K562 (cell line): ENCODE data around the gene TMEM164. TPM values are rescaled to one million over a fixed set of nuclear protein-coding genes. Genes with fewer than 3 reads are reported as not detected.
A peak's percentile ranks its signal among the peaks of the same experiment; 100 is the strongest.

Source experiments
- ATAC-seq: fragments of 200-7000 bp; cut with Tn5 transposase; 3 replicates; pipeline ENCODE4 v1.9.1; 2020; ENCODE audit warnings: moderate library complexity
- BruUV-seq: library from RNA; stranded (reverse); fragments of 400-500 nt; replicated peaks from 2 replicates; lab custom pipeline; 2021; lab: Mats Ljungman, UMichigan
- CTCF ChIA-PET: fragments of 300-600 bp; formaldehyde crosslinking; extraction: SDS; loops from one replicate; lab custom pipeline; 2021; ENCODE audit warnings: low intra/inter-chr PET ratio; lab: Yijun Ruan, JAX
- POLR2A ChIA-PET: fragments of 300-600, 350-650 bp; sonication (Branson Sonifier 250); formaldehyde crosslinking; extraction: SDS; loops from one replicate; lab custom pipeline; 2021; ENCODE audit warnings: antibody characterized with exemption, inconsistent platforms; lab: Yijun Ruan, JAX
- DNase-seq, 4 experiments: peaks; one replicate each; pipeline versions ENCODE4 v3.0.0 to v3.0.0-alpha.2; 2011 to 2018; ENCODE audit warnings: low spot score in 3 of 4, mixed read lengths in 3 of 4; ENCODE audit errors: extremely low read depth in 1 of 4
- FAIRE-seq: peaks from 2 replicates; lab custom pipeline; 2011; peaks lifted over from hg19 to GRCh38; lab: Jason Lieb, UNC
- H2AFZ ChIP-seq: 2 replicates; pipeline ENCODE4 v1.6.0; 2011; ENCODE audit warnings: low read depth, low read length, control low read depth, inconsistent platforms
- H3K27ac ChIP-seq: fragments of 200-600 bp; 3 replicates; pipeline ENCODE4 v1.8.0; 2011; ENCODE audit warnings: low read depth, mild to moderate bottlenecking, control low read depth, inconsistent platforms, low read length, moderate library complexity, mixed read lengths; ENCODE audit errors: extremely low read depth
- H3K27me3 ChIP-seq, 2 experiments: fragments of 300-600 bp in 1 of 2; 2 replicates in 1 of 2; 3 replicates in 1 of 2; pipeline versions ENCODE4 v1.6.0 to v1.8.0; 2011; ENCODE audit warnings: inconsistent platforms in 2 of 2, low read length in 2 of 2, mild to moderate bottlenecking in 1 of 2, mixed read lengths in 1 of 2, moderate library complexity in 1 of 2; ENCODE audit not compliant: control insufficient read depth in 2 of 2, insufficient read depth in 2 of 2
- H3K36me3 ChIP-seq: fragments of 300-600 bp; 3 replicates; pipeline ENCODE4 v1.8.0; 2011; ENCODE audit warnings: mild to moderate bottlenecking, low read length, inconsistent platforms; ENCODE audit not compliant: control insufficient read depth, insufficient read depth
- H3K4me1 ChIP-seq, 2 experiments: fragments of 200-600 bp in 1 of 2; replicated peaks in 1 of 2; 2 replicates in 1 of 2; 3 replicates in 1 of 2; pipeline versions ENCODE4 v1.5.1 to v1.8.0; 2011; ENCODE audit warnings: inconsistent platforms in 2 of 2, low read length in 2 of 2, mild to moderate bottlenecking in 1 of 2, mixed read lengths in 1 of 2, moderate library complexity in 1 of 2; ENCODE audit not compliant: control insufficient read depth in 2 of 2, insufficient read depth in 2 of 2
- H3K4me2 ChIP-seq: 2 replicates; pipeline ENCODE4 v1.6.1; 2011; ENCODE audit warnings: low read length, control low read depth, inconsistent platforms, mixed read lengths; ENCODE audit not compliant: insufficient read depth
- H3K4me3 ChIP-seq: fragments of 200-600 bp; sonication (generic), shearing (Covaris generic); 2 replicates; pipeline ENCODE4 v1.5.1; 2016; ENCODE audit warnings: control low read depth, inconsistent platforms
- H3K79me2 ChIP-seq: fragments of 200-600 bp; 3 replicates; pipeline ENCODE4 v1.8.0; 2011; ENCODE audit warnings: low read length, inconsistent platforms; ENCODE audit not compliant: control insufficient read depth, insufficient read depth
- H3K9ac ChIP-seq, 2 experiments: 2 replicates each; pipeline versions ENCODE4 v1.6.0 to v1.6.1; 2011; ENCODE audit warnings: low read depth in 2 of 2, low read length in 2 of 2, control low read depth in 1 of 2, inconsistent platforms in 1 of 2, mild to moderate bottlenecking in 1 of 2, mixed read lengths in 1 of 2; ENCODE audit not compliant: insufficient read depth in 1 of 2
- H3K9me1 ChIP-seq: one replicate; pipeline ENCODE4 v1.6.0; 2011; ENCODE audit warnings: inconsistent platforms, mild to moderate bottlenecking, low read length, moderate library complexity; ENCODE audit not compliant: control insufficient read depth, insufficient read depth
- H3K9me3 ChIP-seq: replicated peaks from 2 replicates; pipeline ENCODE4 v1.5.1; 2011; ENCODE audit warnings: low read depth, low read length, inconsistent platforms; ENCODE audit not compliant: control insufficient read depth, insufficient read depth
- H4K20me1 ChIP-seq: replicated peaks from 2 replicates; pipeline ENCODE4 v1.6.1; 2011; ENCODE audit warnings: low read length, inconsistent platforms, mixed read lengths; ENCODE audit not compliant: control insufficient read depth, insufficient read depth
- C11orf30 ChIP-seq: fragments of 450-650 bp; IDR thresholded peaks from 2 replicates; pipeline ENCODE4 v1.6.1; 2016; ENCODE audit warnings: low read depth, mild to moderate bottlenecking
- JUN ChIP-seq, 2 experiments: sonication (generic) in 1 of 2; formaldehyde crosslinking in 1 of 2; IDR thresholded peaks; 2 replicates each; pipeline versions ENCODE4 v1.6.1 to v1.8.0; 2012 to 2022; ENCODE audit warnings: borderline replicate concordance in 2 of 2, mild to moderate bottlenecking in 2 of 2, improper control_type of control experiment in 1 of 2, low read depth in 1 of 2, low read length in 1 of 2, missing genetic modification reagents in 1 of 2
- MAFF ChIP-seq: IDR thresholded peaks from 2 replicates; pipeline ENCODE4 v1.6.1; 2012; ENCODE audit warnings: low read length, improper control_type of control experiment
- MAFG ChIP-seq: fragments of 450-650 bp; conservative IDR thresholded peaks from 2 replicates; pipeline ENCODE4 v1.6.1; 2016; ENCODE audit warnings: missing genetic modification characterization, missing compliant biosample characterization
- MAFK ChIP-seq: IDR thresholded peaks from 2 replicates; pipeline ENCODE4 v1.6.1; 2011; ENCODE audit warnings: low read length, improper control_type of control experiment
- NFE2 ChIP-seq: IDR thresholded peaks from 2 replicates; pipeline ENCODE4 v1.6.1; 2014; ENCODE audit warnings: antibody characterized with exemption, low read depth
- NFE2L1 ChIP-seq: fragments of 450-650 bp; IDR thresholded peaks from 2 replicates; pipeline ENCODE4 v1.6.1; 2016; ENCODE audit warnings: missing genetic modification characterization, low read depth, mild to moderate bottlenecking, missing compliant biosample characterization, moderate library complexity, borderline replicate concordance
- SMARCC2 ChIP-seq: fragments of 450-650 bp; IDR thresholded peaks from 2 replicates; pipeline ENCODE4 v1.6.1; 2017; ENCODE audit warnings: antibody characterized with exemption, moderate library complexity, mild to moderate bottlenecking, low read depth
- ZNF174 ChIP-seq: fragments of 250-450 bp; sonication (Bioruptor Pico); IDR thresholded peaks from 2 replicates; pipeline ENCODE4 v1.4.0; 2020; ENCODE audit warnings: mild to moderate bottlenecking
- ZNF316 ChIP-seq: fragments of 450-650 bp; IDR thresholded peaks from 2 replicates; pipeline ENCODE4 v1.6.1; 2016
- WGBS: fragments of 100-300 bp; shearing (Covaris generic); methylation state at CpG from one replicate; pipeline ENCODE4 v1.1.6; 2016; ENCODE audit warnings: low coverage, mixed read lengths; ENCODE audit not compliant: insufficient coverage; ENCODE audit errors: missing lambda C conversion rate; 5-methylcytosine and 5-hydroxymethylcytosine counted together
- in situ Hi-C: fragments of 300-500 bp; cut with MboI; formaldehyde crosslinking; loops from 4 replicates; pipeline ENCODE4 v1.15.0; 2018; ENCODE audit warnings: inconsistent platforms, mixed read lengths
- intact Hi-C: fragments of 100-400 bp; cut with micrococcal nuclease; formaldehyde crosslinking; loops from 2 replicates; pipeline ENCODE4 v1.14.2; 2022
- polyA plus RNA-seq, 8 experiments: library from polyadenylated mRNA; depleted of rRNA in 4 of 8; stranded (reverse) in 5 of 8; unstranded in 3 of 8; fragments of >200 nt; fragmentation: Nextera tagmentation in 2 of 8; fragmentation: Illumina TruSeq in 1 of 8; extraction: Ambion mirVana in 2 of 8; extraction: Trizol in 1 of 8; gene quantifications; 2 replicates each; pipeline versions ENCODE4 v1.2.1 to v1.2.3, GENCODE V29; 2011 to 2014; ENCODE audit warnings: inconsistent platforms in 1 of 8, missing spikeins in 1 of 8
- total RNA-seq, 7 experiments: library from RNA; depleted of rRNA in 6 of 7; stranded (reverse); fragments of >200 nt in 6 of 7; fragmentation: Illumina TruSeq in 2 of 7; extraction: Trizol in 2 of 7; gene quantifications; 2 replicates each; pipeline versions ENCODE4 v1.2.1 to v1.2.3, GENCODE V29; 2011 to 2021; ENCODE audit warnings: low replicate concordance in 1 of 7
- TF ChIP-seq, protein P1 (sequence below): fragments of 450-650 bp; formaldehyde crosslinking; conservative IDR thresholded peaks from 2 replicates; pipeline ENCODE4 v1.4.0; 2022; ENCODE audit warnings: mild to moderate bottlenecking, missing genetic modification characterization

The TMEM164 gene
- total and polyA plus RNA-seq, 9 of the 15 experiments (the other 6 are each of a cell fraction or from before 2014, with no cell fraction given), result 2.4 to 57.3 (median 23.1) TPM

DNA sequence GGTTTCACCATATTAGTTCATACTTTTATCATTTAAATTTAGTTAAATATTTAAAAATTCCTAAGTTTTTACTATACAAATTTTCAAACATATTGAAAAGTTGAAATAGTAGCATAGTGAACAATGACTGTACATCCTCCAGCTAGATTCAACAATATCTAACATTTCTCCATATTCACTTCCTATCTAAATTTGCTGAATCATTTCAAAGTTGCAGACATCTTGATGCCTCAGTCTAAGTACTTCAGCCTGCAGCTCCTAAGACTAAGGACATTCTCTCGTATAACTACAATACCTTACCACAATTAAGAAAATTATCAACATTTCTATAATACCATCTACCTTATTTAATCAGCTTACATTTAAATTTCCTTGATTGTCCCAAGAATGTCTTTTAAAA lies 132.7 kb downstream of the TMEM164 start:
- DNase-seq (no peak), ATAC-seq (peak; percentile 60; the same call in 2 of the 3 replicates), FAIRE-seq (peak; percentile 11)
- H3K36me3 ChIP-seq, result peaks cover 9% of the 10 kb centered on the region; the same call in 2 of the 3 replicates
- H3K79me2 ChIP-seq, result no peaks in the 10 kb centered on the region; the same call in 1 of the 3 replicates
- CTCF ChIA-PET, result no interaction called here
- POLR2A ChIA-PET, result no interaction called here
- no peaks in the 10 kb centered on the region for H3K27me3 ChIP-seq
- H3K27ac ChIP-seq, result 0 out of 3 replicates have a peak overlapping the region, but pooled peaks have one; percentile 22
- H3K9ac ChIP-seq, result no peak overlapping the region
- no TSS peak for BruUV-seq
- peaks cover 0 to 4% of the 10 kb centered on the region in 2 experiments; a peak in 2 of 5 replicates for H3K4me1 ChIP-seq
- peak; percentile 82 for TF ChIP-seq MAFF
- TF ChIP-seq ZNF316, result peak; percentile 93
- TF ChIP-seq ZNF174 (CRISPR knock-in tag), result no peak
- no peak for TF ChIP-seq SMARCC2
- TF ChIP-seq NFE2L1, result peak; percentile 47; the same call in 1 of the 2 replicates
- peak; percentile 88 for TF ChIP-seq MAFG (tag)
- no peak for TF ChIP-seq JUN (IDR thresholded peaks at IDR 0.05; ENCODE audit: borderline replicate concordance, low read depth, low read length)
- TF ChIP-seq JUN (CRISPR knock-in tag; IDR thresholded peaks at IDR 0.05; ENCODE audit: borderline replicate concordance), result no peak
- TF ChIP-seq, protein P1, sequence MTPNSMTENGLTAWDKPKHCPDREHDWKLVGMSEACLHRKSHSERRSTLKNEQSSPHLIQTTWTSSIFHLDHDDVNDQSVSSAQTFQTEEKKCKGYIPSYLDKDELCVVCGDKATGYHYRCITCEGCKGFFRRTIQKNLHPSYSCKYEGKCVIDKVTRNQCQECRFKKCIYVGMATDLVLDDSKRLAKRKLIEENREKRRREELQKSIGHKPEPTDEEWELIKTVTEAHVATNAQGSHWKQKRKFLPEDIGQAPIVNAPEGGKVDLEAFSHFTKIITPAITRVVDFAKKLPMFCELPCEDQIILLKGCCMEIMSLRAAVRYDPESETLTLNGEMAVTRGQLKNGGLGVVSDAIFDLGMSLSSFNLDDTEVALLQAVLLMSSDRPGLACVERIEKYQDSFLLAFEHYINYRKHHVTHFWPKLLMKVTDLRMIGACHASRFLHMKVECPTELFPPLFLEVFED, result no peak
- peak; percentile 91 for TF ChIP-seq NFE2
- peak; percentile 69; the same call in 1 of the 2 replicates for TF ChIP-seq MAFK
- peak; percentile 89 for TF ChIP-seq C11orf30
- TF ChIP-seq, all 486 proteins: peak for 7
- Histone ChIP-seq H4K20me1 (no peaks in the 10 kb centered on the region), H3K9me3 (no peaks in the 10 kb centered on the region; the same call in 1 of the 2 replicates), H3K9me1 (no peaks in the 10 kb centered on the region), H3K4me2 (no peak overlapping the region), H3K4me3 (no peak overlapping the region), H2AFZ (no peak overlapping the region)
- intact Hi-C loops, result no loop called here
- in situ Hi-C loops, result no loop called here
- WGBS, result 41% methylated on average over 1 of the region's 1 CpG
